Activated naive CD4-positive, alpha-beta T cell treated with anti-CD3 and anti-CD28 coated beads for 36 hours (primary cell): ENCODE results near the gene CYLD. TPM values are rescaled to one million over a fixed set of nuclear protein-coding genes. Genes with fewer than 3 reads are reported as not detected.

Experiments used
- CTCF ChIA-PET: fragments of 350-600 bp; sonication (Branson Sonifier 250); formaldehyde crosslinking; loops from one replicate; lab custom pipeline; 2021; ENCODE audit warnings: antibody characterized with exemption; lab: Charles Lee
- DNase-seq: peaks from one replicate; pipeline ENCODE4 v3.0.0-alpha.2; 2020
- H3K27ac Mint-ChIP-seq: one replicate; pipeline ENCODE4 v1.8.0; 2021; ENCODE audit warnings: mild to moderate bottlenecking, mixed read lengths
- H3K27me3 Mint-ChIP-seq: one replicate; pipeline ENCODE4 v1.8.0; 2021; ENCODE audit warnings: low read depth, mixed read lengths
- H3K36me3 Mint-ChIP-seq: one replicate; pipeline ENCODE4 v1.8.0; 2021; ENCODE audit warnings: low read depth, mixed read lengths
- H3K4me1 Mint-ChIP-seq: one replicate; pipeline ENCODE4 v1.8.0; 2021; ENCODE audit warnings: low read depth, mixed read lengths
- H3K4me3 Mint-ChIP-seq: one replicate; pipeline ENCODE4 v1.8.0; 2021; ENCODE audit warnings: mild to moderate bottlenecking, moderate library complexity, mixed read lengths
- H3K9me3 Mint-ChIP-seq: one replicate; pipeline ENCODE4 v1.8.0; 2021; ENCODE audit warnings: mixed read lengths
- intact Hi-C: fragments of 100-400 bp; cut with micrococcal nuclease; formaldehyde crosslinking; loops from one replicate; pipeline ENCODE4 v1.15.1; 2023
- total RNA-seq, 2 experiments: library from RNA; stranded (reverse); gene quantifications; one replicate each; pipeline ENCODE4 v1.2.3, GENCODE V29; 2021

The CYLD gene
- total RNA-seq, 2 experiments from 2014 or later = 70.8 to 71.9 TPM

DNA sequence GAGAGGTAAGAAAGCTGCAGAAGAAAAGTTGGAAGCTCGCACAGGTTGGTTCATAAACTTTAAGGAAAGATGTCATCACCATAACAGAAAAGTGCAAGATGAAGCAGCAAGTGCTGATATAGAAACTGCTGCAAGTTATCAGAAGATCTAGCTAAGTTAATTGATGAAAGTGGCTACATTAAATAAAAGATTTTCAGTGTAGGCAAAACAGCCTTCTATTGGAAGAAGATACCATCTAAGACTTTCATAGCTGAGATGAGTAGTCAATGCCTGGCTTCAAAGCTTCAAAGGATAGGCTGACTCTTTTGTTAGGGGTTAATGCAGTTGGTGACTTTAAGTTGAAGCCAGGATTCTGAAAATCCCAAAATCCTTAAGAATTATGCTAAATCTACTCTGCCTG lies 24.0 kb downstream of the CYLD start:
- CTCF ChIA-PET = interaction anchor here (0.6 to 4.0 kb wide), 10 partner anchors 9 to 292 kb away, joined by 3 to 17 read pairs (median 6); no protein-coding TSS in a partner anchor
- H3K27me3 Mint-ChIP-seq = no peaks in the 10 kb centered on the region
- intact Hi-C loops = loop anchor here (1.0 to 5.0 kb wide), 9 partner anchors 10 to 609 kb away; no protein-coding TSS in a partner anchor
- peak overlapping the region; percentile 79 for H3K27ac Mint-ChIP-seq
- H3K9me3 Mint-ChIP-seq = peaks cover 9% of the 10 kb centered on the region
- no peak for DNase-seq
- H3K4me1 Mint-ChIP-seq = peaks cover 87% of the 10 kb centered on the region
- H3K36me3 Mint-ChIP-seq = peaks cover 32% of the 10 kb centered on the region
- peak overlapping the region; percentile 14 for H3K4me3 Mint-ChIP-seq

DNA sequence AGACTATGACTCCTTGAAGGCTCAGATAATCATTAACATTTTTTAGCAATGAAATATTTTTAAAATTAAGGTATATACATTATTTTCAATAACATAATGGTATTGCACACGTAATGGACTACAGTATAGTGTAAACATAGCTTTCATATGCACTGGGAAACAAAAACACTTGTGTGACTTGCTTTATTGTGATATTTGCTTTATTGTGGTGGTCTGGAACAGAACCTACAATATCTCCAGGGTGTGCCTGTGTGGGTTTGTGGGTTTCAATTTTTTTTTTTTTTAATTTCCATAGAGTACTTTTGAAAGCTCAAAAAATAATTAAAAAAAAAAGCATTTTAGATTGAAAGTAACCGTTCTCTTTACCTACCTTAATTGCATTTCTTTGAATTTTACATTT lies 25.3 kb downstream of the CYLD start:
- intact Hi-C loops = loop anchor here (5.0 kb wide), 1 partner anchor 610 kb away; no protein-coding TSS in a partner anchor
- peaks cover 85% of the 10 kb centered on the region for H3K4me1 Mint-ChIP-seq
- H3K36me3 Mint-ChIP-seq = peaks cover 32% of the 10 kb centered on the region
- DNase-seq = no peak
- H3K27me3 Mint-ChIP-seq = no peaks in the 10 kb centered on the region
- peaks cover 9% of the 10 kb centered on the region for H3K9me3 Mint-ChIP-seq
- no peak overlapping the region for H3K4me3 Mint-ChIP-seq
- CTCF ChIA-PET = interaction anchor here (0.7 to 4.0 kb wide), 3 partner anchors 10 to 39 kb away, joined by 5 to 17 read pairs (median 6); no protein-coding TSS in a partner anchor
- H3K27ac Mint-ChIP-seq = no peak overlapping the region

DNA sequence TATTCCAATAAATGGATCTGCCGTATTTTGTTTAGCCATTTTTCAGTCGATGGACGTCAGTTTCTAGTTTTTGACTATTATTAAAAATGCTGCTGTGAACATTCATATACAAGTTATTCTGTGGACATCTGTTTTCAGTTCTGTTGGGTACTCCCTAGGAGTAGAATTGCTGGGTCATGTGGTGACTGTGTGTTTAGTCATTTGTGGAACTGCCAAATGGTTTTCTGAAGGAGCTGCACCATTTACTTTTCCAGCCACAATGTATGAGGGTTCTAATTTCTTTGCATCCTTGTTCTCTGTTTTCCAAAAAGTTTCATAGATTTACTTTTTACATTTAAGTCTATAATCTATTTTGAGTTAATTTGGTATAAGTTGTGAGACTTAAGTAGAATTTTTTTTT lies 29.5 kb downstream of the CYLD start:
- no peak overlapping the region for H3K27ac Mint-ChIP-seq
- CTCF ChIA-PET = interaction anchor here (1.3 to 1.7 kb wide), 2 partner anchors 30 to 100 kb away, joined by 3 to 4 read pairs; partner anchors contain the start of gene CYLD

DNA sequence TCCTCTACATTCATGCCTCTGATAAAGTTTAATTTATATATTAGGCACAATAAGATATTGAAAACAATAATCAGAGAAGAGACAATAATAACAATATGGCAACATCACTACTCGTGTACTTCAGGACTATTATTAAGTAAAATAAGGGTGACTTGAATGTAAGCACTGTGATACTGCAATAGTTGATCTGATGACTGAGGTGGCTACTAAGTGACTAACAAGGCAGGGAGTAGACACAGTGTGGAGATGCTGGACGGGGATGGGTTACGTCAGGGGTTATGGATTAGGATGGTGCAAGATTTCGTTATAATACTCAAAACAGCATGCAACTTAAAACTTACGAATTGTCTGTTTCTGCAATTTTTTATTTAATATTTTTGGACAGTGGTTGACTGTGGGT lies 32.5 kb downstream of the CYLD start:
- no peaks in the 10 kb centered on the region for H3K27me3 Mint-ChIP-seq
- DNase-seq = no peak
- no peak overlapping the region for H3K27ac Mint-ChIP-seq
- intact Hi-C loops = no loop called here
- peaks cover 7% of the 10 kb centered on the region for H3K9me3 Mint-ChIP-seq
- H3K36me3 Mint-ChIP-seq = peaks cover 24% of the 10 kb centered on the region
- no peak overlapping the region for H3K4me3 Mint-ChIP-seq
- H3K4me1 Mint-ChIP-seq = peaks cover 70% of the 10 kb centered on the region
- CTCF ChIA-PET = interaction anchor here (1.3 to 1.7 kb wide), 3 partner anchors 30 to 107 kb away, joined by 4 to 7 read pairs (median 6); no protein-coding TSS in a partner anchor

More for the DNA sequence above, 29.5 kb downstream of the CYLD start:
- no peak for DNase-seq
- Mint-ChIP-seq H3K9me3 (peaks cover 10% of the 10 kb centered on the region), H3K4me3 (no peak overlapping the region), H3K27me3 (no peaks in the 10 kb centered on the region), H3K36me3 (peaks cover 31% of the 10 kb centered on the region), H3K4me1 (peaks cover 75% of the 10 kb centered on the region)
- intact Hi-C loops = no loop called here

DNA sequence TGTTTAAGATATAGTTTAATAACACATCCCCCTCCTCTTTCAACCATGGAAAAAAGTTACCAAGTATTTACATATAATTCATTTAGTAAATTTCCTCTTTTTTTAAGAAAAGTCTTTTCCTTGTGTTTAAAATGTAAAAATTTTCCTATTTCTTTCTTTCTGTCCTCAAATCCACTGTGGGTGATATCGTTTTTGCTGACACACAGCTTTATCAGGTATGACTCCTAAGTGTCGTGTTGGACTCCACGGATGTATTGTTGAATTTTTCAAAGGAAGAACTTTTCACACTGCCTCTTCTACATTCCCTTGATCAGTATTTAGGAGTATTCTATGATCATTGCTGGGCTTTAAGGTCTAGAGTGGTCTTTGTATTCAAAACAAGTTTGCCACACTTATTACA lies 33.1 kb downstream of the CYLD start:
- Mint-ChIP-seq H3K36me3 (peaks cover 25% of the 10 kb centered on the region), H3K4me3 (no peak overlapping the region), H3K9me3 (peaks cover 5% of the 10 kb centered on the region), H3K4me1 (peaks cover 70% of the 10 kb centered on the region), H3K27me3 (no peaks in the 10 kb centered on the region), H3K27ac (no peak overlapping the region)
- intact Hi-C loops = no loop called here
- no peak for DNase-seq
- CTCF ChIA-PET = no interaction called here

DNA sequence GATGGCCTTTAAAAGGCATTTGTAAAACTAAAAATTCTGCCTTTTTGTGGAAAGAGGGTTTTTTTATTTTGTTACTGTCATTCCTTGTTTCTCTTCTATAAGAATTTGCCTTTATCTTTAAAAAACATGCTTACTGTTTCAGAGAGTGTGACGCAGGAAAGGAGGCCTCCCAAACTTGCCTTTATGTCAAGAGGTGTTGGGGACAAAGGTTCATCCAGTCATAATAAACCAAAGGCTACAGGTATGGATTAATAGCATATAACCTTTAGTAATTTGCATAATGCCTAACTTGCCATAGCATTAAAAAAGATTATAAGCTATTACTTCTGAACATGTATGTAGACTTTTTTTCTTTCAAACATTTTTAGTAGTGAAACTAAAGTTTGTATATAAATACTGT lies 34.2 kb downstream of the CYLD start:
- CTCF ChIA-PET = interaction anchor here (1.0 to 2.3 kb wide), 5 partner anchors 9 to 110 kb away, joined by 3 to 17 read pairs (median 8); partner anchors contain the start of gene SNX20
- Mint-ChIP-seq H3K27ac (no peak overlapping the region), H3K4me1 (peaks cover 70% of the 10 kb centered on the region), H3K27me3 (no peaks in the 10 kb centered on the region), H3K36me3 (peaks cover 28% of the 10 kb centered on the region), H3K4me3 (no peak overlapping the region), H3K9me3 (peaks cover 5% of the 10 kb centered on the region)
- intact Hi-C loops = no loop called here
- DNase-seq = peak; percentile 27

DNA sequence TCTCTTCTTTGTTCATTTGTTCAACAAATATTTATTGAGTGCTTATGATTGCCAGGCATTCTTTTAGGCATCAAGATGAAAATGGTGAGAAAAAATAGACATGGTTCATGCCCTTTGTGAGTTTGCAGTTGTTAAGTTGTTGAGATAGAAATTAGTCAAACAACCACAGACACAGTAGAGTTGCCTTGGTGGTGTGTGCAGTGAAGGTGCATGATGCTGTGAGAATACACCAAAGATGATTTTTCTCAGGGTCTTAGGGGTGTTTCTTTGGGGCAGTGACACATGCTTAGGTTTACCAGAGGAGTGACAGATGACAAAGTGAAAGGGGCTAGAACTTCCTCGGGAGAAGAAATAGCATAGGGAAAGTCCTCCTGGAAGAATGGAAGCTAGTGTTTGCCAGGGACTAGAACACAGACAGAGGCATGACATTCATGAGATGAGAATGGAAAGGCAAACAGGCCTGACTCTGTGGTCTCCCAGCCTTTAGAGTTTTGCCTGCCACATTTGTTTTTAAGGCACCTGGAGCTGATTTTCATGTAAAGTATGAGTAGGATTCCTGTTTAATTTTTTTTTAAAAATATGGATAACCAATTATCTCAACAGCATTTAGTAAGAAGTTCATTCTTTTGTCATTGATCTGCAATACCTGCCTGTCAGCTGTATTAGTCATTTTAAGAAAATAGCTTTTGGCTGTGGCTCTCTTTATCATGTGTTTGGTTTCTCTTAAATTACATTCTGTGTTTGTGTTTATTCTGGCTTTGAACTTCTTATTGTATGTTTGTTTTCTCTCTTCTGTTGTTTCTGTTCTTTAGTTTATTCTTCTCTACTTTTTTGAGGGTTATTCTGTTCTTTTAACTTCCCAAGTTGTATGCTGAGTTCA lies 36.6 kb downstream of the CYLD start:
- intact Hi-C loops = loop anchor here (1.0 kb wide), 1 partner anchor 13 kb away; no protein-coding TSS in a partner anchor
- DNase-seq = peak; percentile 37

DNA sequence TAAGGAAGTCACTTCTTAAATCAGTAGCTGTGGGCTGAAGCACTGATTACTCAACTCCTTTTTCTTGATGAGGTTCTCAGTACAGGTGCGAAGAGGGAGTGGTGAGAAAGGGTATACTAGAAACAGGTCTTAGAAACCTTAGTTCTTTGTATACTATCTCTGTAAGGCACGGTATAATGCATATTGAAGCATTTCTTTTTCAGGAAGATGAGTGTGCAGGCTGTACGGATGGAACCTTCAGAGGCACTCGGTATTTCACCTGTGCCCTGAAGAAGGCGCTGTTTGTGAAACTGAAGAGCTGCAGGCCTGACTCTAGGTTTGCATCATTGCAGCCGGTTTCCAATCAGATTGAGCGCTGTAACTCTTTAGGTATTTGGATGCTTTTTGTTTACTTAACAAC lies 39.2 kb downstream of the CYLD start:
- Mint-ChIP-seq H3K4me3 (peak overlapping the region; percentile 18), H3K36me3 (peaks cover 38% of the 10 kb centered on the region), H3K27ac (peak overlapping the region; percentile 70), H3K9me3 (no peaks in the 10 kb centered on the region), H3K27me3 (no peaks in the 10 kb centered on the region), H3K4me1 (peaks cover 51% of the 10 kb centered on the region)
- CTCF ChIA-PET = interaction anchor here (1.0 to 3.5 kb wide), 8 partner anchors 13 to 116 kb away, joined by 3 to 20 read pairs (median 5); no protein-coding TSS in a partner anchor
- intact Hi-C loops = loop anchor here (5.0 kb wide), 3 partner anchors 34 to 194 kb away; no protein-coding TSS in a partner anchor
- DNase-seq = peak; percentile 48

More for the DNA sequence above, 36.6 kb downstream of the CYLD start:
- CTCF ChIA-PET = interaction anchor here (0.6 to 3.5 kb wide), 5 partner anchors 23 to 254 kb away, joined by 3 to 20 read pairs (median 3); no protein-coding TSS in a partner anchor
- H3K4me1 Mint-ChIP-seq = peaks cover 66% of the 10 kb centered on the region
- no peaks in the 10 kb centered on the region for H3K9me3 Mint-ChIP-seq
- no peak overlapping the region for H3K4me3 Mint-ChIP-seq
- no peaks in the 10 kb centered on the region for H3K27me3 Mint-ChIP-seq
- H3K27ac Mint-ChIP-seq = peak overlapping the region; percentile 72
- peaks cover 34% of the 10 kb centered on the region for H3K36me3 Mint-ChIP-seq

DNA sequence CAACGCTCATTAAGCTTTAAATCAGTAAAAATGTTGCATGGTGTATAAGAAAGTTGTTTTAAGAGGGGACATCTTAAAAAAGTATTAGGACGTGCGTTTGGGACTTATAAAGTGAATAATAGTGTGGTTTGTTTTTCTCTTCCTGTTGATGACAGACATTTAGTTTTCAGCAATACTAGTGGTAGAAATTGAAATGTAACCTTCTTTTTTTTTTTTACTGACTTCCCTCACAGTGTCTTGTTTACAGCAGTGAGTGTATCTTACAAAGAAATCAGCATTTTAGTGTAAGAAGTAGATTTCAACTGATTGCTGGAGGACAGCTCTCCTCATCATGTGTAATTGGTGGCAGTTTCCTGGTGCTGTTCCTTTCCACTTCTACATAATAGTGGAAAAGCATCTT lies 39.6 kb downstream of the CYLD start:
- intact Hi-C loops = loop anchor here (5.0 kb wide), 3 partner anchors 34 to 194 kb away; no protein-coding TSS in a partner anchor
- Mint-ChIP-seq H3K4me3 (peak overlapping the region; percentile 18), H3K27ac (peak overlapping the region; percentile 70), H3K4me1 (peaks cover 50% of the 10 kb centered on the region), H3K27me3 (no peaks in the 10 kb centered on the region), H3K9me3 (no peaks in the 10 kb centered on the region), H3K36me3 (peaks cover 41% of the 10 kb centered on the region)
- no peak for DNase-seq
- CTCF ChIA-PET = interaction anchor here (0.7 to 3.5 kb wide), 9 partner anchors 14 to 343 kb away, joined by 3 to 20 read pairs (median 5); no protein-coding TSS in a partner anchor

DNA sequence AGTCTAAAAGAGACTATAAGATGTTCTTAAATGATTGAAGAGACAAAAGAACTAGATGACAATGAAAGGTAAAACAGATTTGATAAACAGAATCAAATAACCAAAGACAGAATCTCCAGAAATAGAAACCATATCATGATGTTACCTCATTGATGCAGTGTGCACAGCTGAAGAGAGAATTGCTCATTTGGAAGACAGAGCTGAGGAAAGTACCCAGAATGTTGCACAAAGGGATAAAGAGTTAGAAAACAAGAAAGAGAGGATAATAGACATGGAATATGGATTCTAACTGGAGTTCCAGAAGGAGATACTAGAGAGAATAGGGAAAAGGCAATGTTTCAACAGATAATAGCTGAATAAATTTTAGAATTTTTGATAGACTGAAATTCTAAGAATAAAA lies 47.9 kb downstream of the CYLD start:
- intact Hi-C loops = no loop called here
- H3K27me3 Mint-ChIP-seq = no peaks in the 10 kb centered on the region
- peaks cover 4% of the 10 kb centered on the region for H3K9me3 Mint-ChIP-seq
- CTCF ChIA-PET = interaction anchor here (1.3 kb wide), 1 partner anchor 111 kb away, joined by 3 read pairs; no protein-coding TSS in a partner anchor
- no peak overlapping the region for H3K4me3 Mint-ChIP-seq
- H3K4me1 Mint-ChIP-seq = peaks cover 18% of the 10 kb centered on the region
- DNase-seq = no peak
- no peak overlapping the region for H3K27ac Mint-ChIP-seq
- peaks cover 41% of the 10 kb centered on the region for H3K36me3 Mint-ChIP-seq

DNA sequence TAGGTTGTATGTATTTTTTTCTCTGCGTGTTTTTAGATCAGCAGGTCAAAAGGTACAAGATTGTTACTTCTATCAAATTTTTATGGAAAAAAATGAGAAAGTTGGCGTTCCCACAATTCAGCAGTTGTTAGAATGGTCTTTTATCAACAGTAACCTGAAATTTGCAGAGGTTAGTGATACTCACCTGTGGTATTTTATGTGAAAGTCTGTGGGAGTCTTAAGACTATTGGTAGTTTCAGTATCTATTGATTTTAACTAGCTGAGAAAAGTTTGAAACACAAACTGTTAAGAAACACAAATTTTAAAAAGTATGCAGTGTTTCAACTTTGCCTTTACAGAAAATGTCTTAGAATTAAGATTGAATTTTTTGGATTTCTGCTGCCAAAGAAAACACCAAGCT lies 49.6 kb downstream of the CYLD start:
- DNase-seq = no peak
- H3K4me1 Mint-ChIP-seq = peaks cover 19% of the 10 kb centered on the region
- CTCF ChIA-PET = interaction anchor here (1.5 kb wide), 1 partner anchor 15 kb away, joined by 4 read pairs; no protein-coding TSS in a partner anchor
- no peaks in the 10 kb centered on the region for H3K27me3 Mint-ChIP-seq
- H3K27ac Mint-ChIP-seq = no peak overlapping the region
- intact Hi-C loops = no loop called here
- peaks cover 39% of the 10 kb centered on the region for H3K36me3 Mint-ChIP-seq
- no peak overlapping the region for H3K4me3 Mint-ChIP-seq
- H3K9me3 Mint-ChIP-seq = peaks cover 4% of the 10 kb centered on the region

DNA sequence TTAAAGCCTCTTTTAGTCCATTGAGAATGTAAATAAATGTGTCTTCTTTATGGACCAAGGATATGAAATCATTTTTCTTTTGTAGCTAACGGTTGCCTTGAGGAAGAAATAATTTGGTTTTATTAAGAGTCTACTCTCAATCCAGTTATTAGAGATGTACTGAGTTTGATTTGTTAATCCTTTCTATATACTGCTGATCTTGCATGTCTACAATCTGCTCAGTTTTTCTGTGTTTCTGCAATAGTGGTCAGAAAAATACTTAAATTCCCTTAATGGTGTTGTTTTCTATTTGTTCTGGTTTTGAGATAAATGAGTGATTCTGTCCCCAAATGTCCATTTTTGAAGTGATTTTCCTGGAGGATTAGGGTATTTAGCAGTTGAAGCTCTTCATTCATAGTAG lies 54.9 kb downstream of the CYLD start:
- no peak overlapping the region for H3K4me3 Mint-ChIP-seq
- no peaks in the 10 kb centered on the region for H3K9me3 Mint-ChIP-seq
- no peak for DNase-seq
- H3K27me3 Mint-ChIP-seq = no peaks in the 10 kb centered on the region
- H3K36me3 Mint-ChIP-seq = peaks cover 18% of the 10 kb centered on the region
- no peak overlapping the region for H3K27ac Mint-ChIP-seq
- CTCF ChIA-PET = interaction anchor here (1.3 to 4.1 kb wide), 2 partner anchors 10 kb away, joined by 4 to 39 read pairs; no protein-coding TSS in a partner anchor
- peaks cover 10% of the 10 kb centered on the region for H3K4me1 Mint-ChIP-seq
- intact Hi-C loops = no loop called here
